ENCODE results near the gene GNB1. TPM values are rescaled to one million over a fixed set of nuclear protein-coding genes. Genes with fewer than 3 reads are reported as not detected.

The GNB1 gene
- total RNA-seq, 1 experiment from 2014 or later: 400 TPM

DNA sequence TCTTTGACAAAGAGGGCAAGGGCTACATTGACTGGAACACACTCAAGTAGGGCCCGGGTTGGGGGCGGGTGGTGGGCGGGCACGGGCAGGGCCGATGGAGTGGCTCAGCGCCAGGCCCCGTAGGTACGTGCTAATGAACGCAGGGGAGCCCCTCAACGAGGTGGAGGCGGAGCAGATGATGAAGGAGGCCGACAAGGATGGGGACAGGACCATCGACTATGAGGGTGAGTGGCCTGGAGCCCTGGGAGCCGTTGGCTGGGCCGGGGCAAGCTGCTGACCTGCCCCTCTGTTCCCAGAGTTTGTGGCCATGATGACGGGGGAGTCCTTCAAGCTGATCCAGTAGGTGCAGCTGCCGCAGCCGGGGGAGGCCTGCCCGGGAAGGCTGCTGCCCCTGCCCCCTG is 26.0 kb upstream of the GNB1 start:
- no peak overlapping the region for H3T11ph ChIP-seq (ENCODE audit: low read length)
- TF ChIP-seq, protein P1, sequence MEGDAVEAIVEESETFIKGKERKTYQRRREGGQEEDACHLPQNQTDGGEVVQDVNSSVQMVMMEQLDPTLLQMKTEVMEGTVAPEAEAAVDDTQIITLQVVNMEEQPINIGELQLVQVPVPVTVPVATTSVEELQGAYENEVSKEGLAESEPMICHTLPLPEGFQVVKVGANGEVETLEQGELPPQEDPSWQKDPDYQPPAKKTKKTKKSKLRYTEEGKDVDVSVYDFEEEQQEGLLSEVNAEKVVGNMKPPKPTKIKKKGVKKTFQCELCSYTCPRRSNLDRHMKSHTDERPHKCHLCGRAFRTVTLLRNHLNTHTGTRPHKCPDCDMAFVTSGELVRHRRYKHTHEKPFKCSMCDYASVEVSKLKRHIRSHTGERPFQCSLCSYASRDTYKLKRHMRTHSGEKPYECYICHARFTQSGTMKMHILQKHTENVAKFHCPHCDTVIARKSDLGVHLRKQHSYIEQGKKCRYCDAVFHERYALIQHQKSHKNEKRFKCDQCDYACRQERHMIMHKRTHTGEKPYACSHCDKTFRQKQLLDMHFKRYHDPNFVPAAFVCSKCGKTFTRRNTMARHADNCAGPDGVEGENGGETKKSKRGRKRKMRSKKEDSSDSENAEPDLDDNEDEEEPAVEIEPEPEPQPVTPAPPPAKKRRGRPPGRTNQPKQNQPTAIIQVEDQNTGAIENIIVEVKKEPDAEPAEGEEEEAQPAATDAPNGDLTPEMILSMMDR (conservative IDR thresholded peaks at IDR 0.05): no peak
- H2AK5ac ChIP-seq (ENCODE audit: insufficient read length, low read length): no peak overlapping the region
- no peak overlapping the region for H3K4ac ChIP-seq (ENCODE audit: low read depth, low read length)
- DNase-seq: peak; percentile 28
- no peak overlapping the region for H2AFZ ChIP-seq (ENCODE audit: low read length)
- no peaks in the 10 kb centered on the region for H3K9me3 ChIP-seq (ENCODE audit: control insufficient read depth, low read depth, low read length)
- no peaks in the 10 kb centered on the region for H3K79me1 ChIP-seq (ENCODE audit: insufficient read depth, low read depth, low read length, poor library complexity, severe bottlenecking)
- no peak overlapping the region for H4K8ac ChIP-seq (replicated peaks; ENCODE audit: insufficient read length, low read depth, low read length)
- WGBS (ENCODE audit: extremely low coverage, insufficient read length, low lambda C conversion rate): no CpG with 5 or more reads among the region's 19 CpGs
- no peaks in the 10 kb centered on the region for H3K27me3 ChIP-seq (ENCODE audit: insufficient read depth, low read length)
- H2BK15ac ChIP-seq (ENCODE audit: low read depth, low read length): no peak overlapping the region
- H4K5ac ChIP-seq (ENCODE audit: insufficient read length, low read depth, low read length): no peak overlapping the region
- H4K20me1 ChIP-seq (ENCODE audit: control insufficient read depth, insufficient read depth, insufficient read length): no peaks in the 10 kb centered on the region
- Mint-ChIP-seq H3K9me3 (no peaks in the 10 kb centered on the region), H3K36me3 (ENCODE audit: insufficient read depth in 1 of 3, low read depth in 3 of 3) (no peaks in the 10 kb centered on the region; a peak in 1 of 7 replicates), H3K27ac (no peak overlapping the region), H3K4me3 (no peak overlapping the region; a peak in 1 of 5 replicates), H3K27me3 (ENCODE audit: low read depth) (no peaks in the 10 kb centered on the region; the same call in none of the 2 replicates), H3K4me1 (peaks cover 4 to 23% of the 10 kb centered on the region in 2 experiments)
- no peak overlapping the region for H2BK20ac ChIP-seq (ENCODE audit: low read depth, low read length, poor library complexity, severe bottlenecking)
- H4K91ac ChIP-seq (ENCODE audit: insufficient read length, low read depth, low read length): no peak overlapping the region
- no peak overlapping the region for H3K9ac ChIP-seq (ENCODE audit: extremely low read depth, insufficient read length, low read length)
- H3K79me2 ChIP-seq (ENCODE audit: insufficient read depth, low read length): no peaks in the 10 kb centered on the region
- no peaks in the 10 kb centered on the region for H3K23me2 ChIP-seq (ENCODE audit: insufficient read length, low read depth, low read length, poor library complexity, severe bottlenecking)
- H3K4me2 ChIP-seq (ENCODE audit: insufficient read depth, insufficient read length, low read length): no peak overlapping the region
- H2BK5ac ChIP-seq (ENCODE audit: insufficient read length, low read length): no peak overlapping the region
- H3K56ac ChIP-seq (ENCODE audit: insufficient read length, low read depth, low read length): no peak overlapping the region
- no peak overlapping the region for H2BK120ac ChIP-seq (ENCODE audit: low read depth, low read length, poor library complexity, severe bottlenecking)
- H3K4me1 ChIP-seq (ENCODE audit: insufficient read depth, low read length): no peaks in the 10 kb centered on the region
- H3K23ac ChIP-seq (ENCODE audit: insufficient read length, low read depth, low read length): no peak overlapping the region
- H2BK12ac ChIP-seq (ENCODE audit: insufficient read length, low read depth, low read length): no peak overlapping the region
- no peak overlapping the region for H3K14ac ChIP-seq (ENCODE audit: insufficient read depth, low read length)
- H3K27ac ChIP-seq (ENCODE audit: insufficient read length, low read depth, low read length): no peak overlapping the region
- H3K18ac ChIP-seq (ENCODE audit: insufficient read length, low read depth, low read length): no peak overlapping the region

All from H9 (cell line).